Left colon (tissue), 2 donors: Measurements from ENCODE around the gene TMEM132D. TPM values are rescaled to one million over a fixed set of nuclear protein-coding genes. Genes with fewer than 3 reads are reported as not detected.
"Not testable (repeated sequence)": the region's sequence is repeated elsewhere in the genome, so short reads cannot be mapped to it uniquely, and the experiment has no call there.

ENCODE experiments used
- ATAC-seq: fragments of 200-7000 bp; cut with Tn5 transposase; one replicate; pipeline ENCODE4 v1.9.1; 2020; ENCODE audit warnings: mild to moderate bottlenecking, moderate library complexity
- DNase-seq, 2 donors: peaks; one replicate each; pipeline ENCODE4 v3.0.0-alpha.2; 2020
- intact Hi-C, 2 donors: fragments of 100-400 bp; cut with DNase I in 1 of 2; cut with micrococcal nuclease in 1 of 2; formaldehyde crosslinking; loops; one replicate each; pipeline versions ENCODE4 v1.11.2 to v1.14.0; 2022; cut with DNase I, micrococcal nuclease
- long read RNA-seq: library from polyadenylated mRNA; unstranded; transcript quantifications from one replicate; pipeline ENCODE4 v2.0.0, GENCODE V29; 2021
- total RNA-seq, 2 donors: library from RNA; stranded (reverse); fragmentation: NEBNext Ultra II Directional; extraction: Animal tissue kit (Norgen Biotek cat#: 25700); gene quantifications; one replicate each; pipeline ENCODE4 v1.2.1, GENCODE V29; 2021
- donor health status: DM: no; HTN: no; CAD: no.
- donor health status: DM: yes; HTN: yes; CAD: no.

TMEM132D gene
- under 1 TPM; 0.15 to 0.25 TPM for total RNA-seq
- long read RNA-seq, partial matches to known transcripts = 1 of 6 reads
- long read RNA-seq, other reads (novel, unspliced or antisense) = 5 of 6 reads

DNA sequence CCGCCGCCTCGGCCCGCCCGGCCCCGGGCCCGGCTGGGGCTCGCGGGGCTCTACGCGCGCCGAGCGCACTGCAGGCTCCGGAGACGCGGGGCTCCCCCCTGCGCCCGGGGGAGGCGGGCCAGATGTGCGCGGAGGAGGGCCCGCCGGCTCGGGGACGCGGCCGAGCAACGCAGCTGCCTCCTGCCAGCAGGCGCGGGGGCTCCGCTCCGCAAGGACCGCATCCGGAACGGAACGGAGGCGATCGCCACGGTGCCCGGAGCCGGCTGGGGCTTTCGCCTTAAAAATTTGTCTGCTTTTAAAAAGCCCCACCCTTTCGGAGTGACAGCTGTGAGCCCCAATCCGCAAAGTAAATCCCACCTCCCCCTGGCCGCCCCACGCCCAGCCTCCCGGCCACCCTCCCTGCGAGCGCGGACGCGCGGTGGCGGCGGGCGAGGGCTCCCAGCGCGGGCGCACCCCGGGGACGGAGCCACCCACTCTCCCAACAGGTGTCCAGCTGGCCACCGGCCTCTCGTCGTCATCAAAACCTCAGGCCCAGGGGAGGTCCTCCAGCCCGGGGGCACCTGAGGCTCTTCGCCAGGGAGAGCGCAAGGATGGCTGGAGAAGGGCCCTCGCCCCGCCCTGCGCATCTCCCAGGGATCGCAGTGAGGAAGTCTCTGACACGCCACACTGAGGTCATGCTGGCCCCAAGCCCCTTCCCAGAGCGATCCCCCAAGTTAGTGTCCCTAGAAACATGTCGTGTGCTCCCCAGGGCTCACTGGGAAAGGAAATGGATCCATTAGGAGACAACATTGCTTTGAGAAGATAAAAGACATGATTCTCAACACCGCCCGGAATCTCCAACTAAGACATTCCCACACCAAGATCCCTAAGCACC, at the start of gene TMEM132D:
Gene TMEM132D, minus strand, starts transcription at position 70 of the 874 bp plus-strand sequence.
- intact Hi-C loops = no loop called here
- ATAC-seq (no peak), DNase-seq (no peak)

DNA sequence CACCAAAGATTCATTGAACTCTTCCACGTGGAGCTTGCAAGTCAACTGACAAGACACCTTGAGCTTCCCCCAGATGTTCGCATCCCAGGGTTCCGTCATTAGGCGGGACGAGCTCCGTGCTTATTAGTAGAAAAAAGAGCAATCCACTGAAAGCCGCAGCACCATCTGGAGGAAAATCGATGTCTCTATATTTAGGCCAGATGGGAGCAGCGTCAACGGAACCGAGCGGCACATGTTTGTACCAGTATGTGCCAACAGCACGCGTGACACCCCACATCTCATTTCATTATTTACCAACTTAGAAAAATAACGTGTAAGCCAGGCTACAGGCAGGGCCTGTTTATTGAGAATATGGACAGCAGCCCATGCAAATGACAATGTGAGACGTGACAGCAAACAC, 45.8 kb upstream of the TMEM132D start:
- ATAC-seq = no peak
- intact Hi-C loops = no loop called here
- no peak for DNase-seq

DNA sequence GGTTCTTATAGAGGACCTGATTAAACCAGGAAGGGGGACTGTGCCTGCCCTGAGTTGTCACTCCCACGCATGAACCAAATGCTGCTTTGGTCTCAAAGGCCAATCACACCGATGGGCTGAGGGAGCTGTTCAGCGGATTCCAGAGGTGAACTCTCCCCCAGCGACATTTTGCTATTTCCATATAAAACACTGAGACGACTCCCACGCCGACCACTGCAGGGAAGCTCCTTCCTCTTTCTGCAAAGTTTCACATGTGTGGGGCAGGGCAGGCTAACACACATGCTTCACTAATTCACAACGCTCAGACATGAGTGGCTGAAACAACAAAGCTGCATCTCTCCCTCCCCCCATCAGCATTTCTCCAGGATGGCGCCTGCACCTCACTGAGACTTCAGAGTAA, 37.8 kb upstream of the TMEM132D start:
- DNase-seq = no peak
- intact Hi-C loops = no loop called here
- ATAC-seq = no peak

DNA sequence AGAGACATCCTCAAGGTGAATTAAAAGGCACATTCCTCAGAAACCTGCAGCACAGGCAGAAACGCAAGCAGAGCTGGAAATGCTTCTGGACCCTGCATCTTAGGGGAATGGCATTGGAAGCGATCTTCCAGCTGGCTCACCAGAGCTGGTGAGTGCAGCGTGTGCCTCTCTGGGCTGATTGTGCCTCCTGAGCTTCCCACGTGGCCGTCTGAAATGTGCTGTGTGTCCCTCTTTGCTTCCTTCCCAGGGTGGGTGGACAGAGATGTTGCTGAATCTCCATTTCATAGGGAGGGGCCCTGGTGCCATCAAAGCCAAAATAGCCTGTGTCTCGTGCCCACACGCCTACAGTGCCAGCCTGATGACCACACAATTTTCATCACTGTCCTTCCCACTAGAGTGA, 34.3 kb upstream of the TMEM132D start:
- DNase-seq (no peak), ATAC-seq (no peak)
- intact Hi-C loops = no loop called here

DNA sequence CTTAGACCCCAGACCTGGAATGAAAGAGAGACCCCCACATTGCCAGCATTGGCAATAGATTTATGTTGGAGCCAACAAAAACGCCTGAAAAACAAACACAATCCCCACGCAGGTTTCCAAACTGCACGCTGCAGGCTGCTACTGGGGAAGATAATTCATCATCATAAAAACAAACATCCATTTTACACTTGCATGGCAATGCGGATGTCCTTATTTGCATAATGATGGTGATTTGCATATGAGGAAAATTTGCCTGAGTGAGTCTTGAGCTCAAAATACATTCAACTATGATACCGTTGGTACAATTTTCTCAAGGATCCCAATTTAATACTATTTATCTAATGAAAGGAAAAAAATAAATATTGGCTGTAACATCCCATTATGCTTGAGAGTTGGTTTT, 33.6 kb upstream of the TMEM132D start:
- DNase-seq = no peak
- ATAC-seq = no peak
- intact Hi-C loops = no loop called here

DNA sequence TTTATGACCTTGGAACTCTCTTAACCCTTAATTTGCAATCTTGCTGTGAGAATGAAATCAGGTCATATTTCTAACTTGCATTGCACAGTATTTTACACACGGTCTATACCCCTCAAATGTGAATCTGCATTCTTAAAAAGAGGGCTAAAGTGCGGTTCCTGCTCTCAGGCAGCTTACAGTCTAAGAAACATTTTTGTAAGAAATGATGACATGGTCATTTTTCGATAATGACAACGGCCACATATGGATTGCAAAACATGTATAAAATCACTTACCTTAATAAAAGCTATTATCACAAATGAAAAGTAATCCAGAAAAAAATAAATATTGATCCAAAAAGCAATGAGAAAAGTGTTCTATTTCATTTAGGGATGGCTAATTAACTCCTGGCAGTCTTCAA, 24.8 kb upstream of the TMEM132D start:
- ATAC-seq (no peak), DNase-seq (no peak)
- intact Hi-C loops = no loop called here

DNA sequence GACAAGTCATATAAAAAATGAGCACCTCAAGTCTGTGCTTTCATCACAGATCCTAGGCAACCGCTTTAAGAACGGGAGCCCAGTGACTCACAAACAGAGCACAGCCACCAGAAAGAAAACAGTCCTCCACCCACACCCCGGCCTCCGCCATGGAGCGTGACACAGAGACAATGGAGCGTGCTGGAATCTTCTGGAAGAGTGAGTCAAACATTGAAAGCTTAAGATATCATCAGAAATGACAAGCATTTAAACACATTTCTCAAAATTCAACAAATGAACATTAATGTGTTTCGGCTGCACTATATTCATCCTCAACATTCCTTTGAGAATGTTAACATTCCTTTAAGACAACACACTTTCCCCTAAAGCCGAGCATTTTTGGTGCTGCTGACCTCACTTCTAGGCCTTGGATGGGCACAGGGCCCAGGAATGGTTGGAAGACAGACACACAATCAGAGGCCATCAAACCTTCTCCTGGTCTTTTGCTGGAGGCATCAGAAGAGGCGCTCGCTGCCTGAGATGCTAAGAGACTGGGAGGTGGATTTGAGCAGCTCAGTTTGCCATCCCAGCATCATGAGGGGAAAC, 23.6 kb upstream of the TMEM132D start:
- ATAC-seq = no peak
- intact Hi-C loops = no loop called here
- DNase-seq = no peak

DNA sequence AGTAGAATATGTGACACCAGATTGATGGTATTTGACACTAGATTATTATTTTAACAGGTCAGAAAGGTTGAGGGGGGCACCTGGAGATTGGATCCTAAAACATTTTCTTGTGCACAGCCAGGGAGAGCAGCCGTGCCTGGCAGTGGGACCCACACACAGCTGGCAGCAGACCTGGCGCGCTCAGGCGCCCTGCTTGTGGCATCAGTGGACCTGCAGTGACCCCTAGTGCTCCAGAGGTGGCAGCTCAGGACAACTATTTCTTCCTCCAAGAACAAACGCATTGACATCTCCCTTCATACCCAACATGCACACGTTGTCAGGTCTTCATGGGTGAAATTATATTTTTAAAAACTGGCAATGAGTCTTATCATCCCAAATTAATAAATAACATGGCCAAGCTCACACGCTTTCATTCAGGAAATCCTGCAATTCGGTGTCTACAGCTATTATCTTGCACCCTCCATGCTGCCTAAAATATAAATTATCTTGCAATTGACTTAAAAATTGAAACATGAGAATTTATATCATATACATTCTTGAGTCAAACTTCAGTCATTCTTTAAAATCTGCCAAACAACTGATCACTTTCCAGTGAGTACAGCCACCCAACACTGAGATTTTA, 7.7 kb upstream of the TMEM132D start:
- DNase-seq (peak in 1 of 2 donors; percentile 31), ATAC-seq (peak; percentile 81)
- intact Hi-C loops = no loop called here

DNA sequence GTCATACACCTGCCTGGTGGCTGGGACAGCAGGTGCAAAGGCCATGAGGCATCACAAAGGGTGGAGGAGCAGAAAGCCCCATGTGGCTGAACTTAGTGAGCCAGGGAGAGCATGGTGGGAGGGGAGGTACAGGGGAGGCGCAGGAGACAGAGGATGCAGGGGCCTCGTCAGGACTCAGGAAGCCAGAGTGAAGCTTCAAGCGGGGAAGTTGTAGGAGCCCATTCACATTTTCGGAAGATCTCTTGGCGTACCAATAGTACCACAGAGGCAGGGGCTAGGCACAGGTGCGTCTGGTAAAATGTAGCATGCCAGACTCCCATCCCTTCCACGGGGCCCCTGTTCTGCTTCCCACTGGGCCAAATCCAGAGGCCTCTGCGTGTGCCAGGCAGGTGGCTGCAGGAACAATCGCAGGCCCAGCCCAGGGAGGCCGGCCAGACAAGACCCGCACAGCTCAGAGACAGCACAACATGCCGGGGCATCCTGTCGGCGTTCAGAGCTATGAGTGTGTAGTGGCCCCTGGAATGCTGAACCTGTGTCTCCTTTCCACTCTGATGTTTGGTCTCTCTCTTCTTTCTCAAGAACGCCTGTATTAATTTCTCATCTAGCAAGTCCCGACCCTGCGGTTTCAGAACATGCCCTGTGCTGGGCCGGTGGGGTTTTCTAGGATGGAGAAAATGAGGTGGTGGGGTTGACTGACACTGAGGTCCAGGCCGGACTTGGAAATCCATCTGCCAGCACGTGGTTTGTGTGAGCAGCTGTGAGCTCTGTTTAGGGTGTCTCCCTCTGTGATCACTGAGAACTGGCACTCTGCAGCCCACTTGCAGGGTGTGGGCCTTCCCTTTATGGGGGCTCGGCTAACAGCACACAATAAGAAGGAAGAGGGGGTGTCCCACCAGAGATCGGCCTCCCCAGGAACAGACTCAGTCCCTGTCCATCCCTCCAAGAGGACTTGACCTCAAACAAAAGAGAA, 5.5 kb upstream of the TMEM132D start:
- intact Hi-C loops = no loop called here
- DNase-seq (no peak), ATAC-seq (no peak)

DNA sequence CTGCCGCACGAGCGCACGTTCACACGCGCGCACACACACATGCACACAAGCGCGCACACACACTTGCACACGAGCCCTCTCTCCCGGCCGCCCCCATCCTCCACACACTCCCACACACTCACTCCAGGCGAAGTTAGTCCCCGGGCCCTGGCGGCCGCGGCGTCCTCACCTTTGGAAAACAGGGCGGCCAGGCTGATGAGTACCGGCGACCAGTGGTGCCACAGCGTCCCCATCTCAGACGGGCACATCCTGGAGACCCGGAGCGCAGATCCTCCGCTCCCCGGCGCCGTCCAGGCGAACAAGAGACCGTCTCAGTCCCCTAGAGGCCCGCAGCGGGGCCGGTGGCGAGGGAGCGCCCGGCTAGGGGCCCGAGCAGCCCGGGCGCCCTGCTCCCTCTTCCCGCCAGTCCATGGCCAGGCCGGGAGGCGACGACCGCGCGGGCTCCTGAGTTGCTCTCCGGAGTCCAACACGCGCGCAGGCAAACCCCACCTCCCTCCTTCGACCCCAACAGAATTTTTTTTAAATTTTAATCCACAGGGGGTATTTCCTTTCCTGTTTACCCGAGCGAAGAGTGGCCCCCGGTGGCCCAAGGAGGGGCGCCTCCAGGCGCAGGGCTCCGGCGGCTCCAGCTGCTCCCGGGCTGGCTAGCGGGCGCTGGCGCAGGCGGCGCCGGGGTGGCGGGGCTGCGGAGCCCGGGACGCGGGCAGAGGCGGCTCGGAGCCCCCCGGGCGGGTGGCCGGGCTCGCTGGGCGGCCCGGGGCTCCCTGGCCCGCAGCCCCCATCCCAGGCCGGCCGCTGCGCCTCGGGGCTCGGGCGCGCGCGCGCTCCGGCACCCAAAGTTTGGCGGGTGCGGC, 506 bp downstream of the TMEM132D start:
- DNase-seq (no peak), ATAC-seq (no peak)
- intact Hi-C loops = no loop called here

DNA sequence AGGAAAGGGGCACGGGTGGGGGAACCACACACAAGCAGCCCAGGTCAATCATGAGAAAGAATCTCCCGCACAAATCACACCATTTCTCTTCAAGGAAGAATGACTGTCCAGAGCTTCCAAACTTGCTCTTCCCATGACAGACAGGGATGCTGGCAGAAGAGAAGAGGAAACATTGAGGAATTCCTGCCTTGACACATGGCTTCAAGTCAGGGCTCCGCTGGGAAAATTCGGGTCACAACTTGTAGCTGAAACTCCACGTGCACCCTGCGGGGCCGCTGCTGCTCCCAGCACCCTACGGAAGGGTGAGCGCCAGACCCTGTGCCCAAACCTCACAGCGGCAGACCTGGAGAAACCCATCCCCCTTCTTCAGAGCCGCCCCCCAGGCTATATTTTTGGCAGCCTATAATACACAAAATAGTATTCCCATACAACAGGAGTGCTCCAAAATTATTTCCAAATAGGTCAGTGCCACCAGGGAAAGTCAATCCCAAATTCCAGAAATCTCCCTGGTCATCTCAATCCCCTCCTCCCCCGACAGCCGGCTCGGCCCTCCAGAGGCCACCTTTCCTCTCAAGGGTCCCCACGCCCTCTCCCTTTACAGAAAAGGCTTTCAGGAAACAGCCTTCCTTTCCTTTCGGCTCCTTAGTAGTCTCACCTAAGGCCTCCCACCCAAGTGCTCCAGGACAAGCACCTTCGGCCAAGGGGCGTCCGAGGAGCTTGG, 1.3 kb downstream of the TMEM132D start:
- DNase-seq = no peak
- no peak for ATAC-seq
- intact Hi-C loops = no loop called here

DNA sequence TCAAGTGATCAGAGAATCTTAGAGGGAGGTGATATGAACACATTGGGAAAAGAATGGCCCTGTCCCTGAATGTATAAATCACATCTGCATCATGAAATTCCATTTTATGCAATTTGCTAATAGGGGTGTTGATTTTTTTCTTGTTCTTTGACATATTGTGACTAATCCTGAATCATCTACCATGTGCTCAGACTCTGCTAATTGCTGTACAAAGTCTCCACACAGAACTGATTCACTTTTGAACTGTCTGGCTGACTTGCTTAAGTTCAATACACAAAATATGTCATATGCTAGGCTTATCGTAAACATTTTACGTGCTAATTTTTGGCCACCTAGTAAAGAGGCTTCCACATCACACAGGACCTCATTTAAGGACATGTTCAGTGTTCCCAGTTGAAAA, 2.6 kb downstream of the TMEM132D start:
- intact Hi-C loops = no loop called here

DNA sequence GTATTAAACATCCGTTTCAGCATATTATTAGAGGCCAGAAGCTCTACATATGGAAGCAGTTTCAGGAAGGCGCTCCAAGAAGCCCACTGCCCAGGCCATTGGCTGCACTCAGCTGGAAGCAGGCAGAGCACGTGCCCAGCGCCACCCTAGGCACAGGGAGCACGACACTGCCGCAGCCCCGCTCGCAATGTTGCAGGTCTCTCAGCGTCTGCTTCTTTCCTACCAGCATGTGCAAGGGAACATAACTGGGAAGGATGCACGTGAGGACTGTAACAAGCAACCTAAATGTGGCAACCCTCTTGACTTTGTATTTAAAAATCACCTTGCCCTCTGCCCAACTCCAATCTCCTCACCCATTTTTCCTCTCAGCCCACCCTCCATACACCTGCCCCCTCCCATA, 3.5 kb downstream of the TMEM132D start:
- ATAC-seq (no peak), DNase-seq (no peak)
- intact Hi-C loops = no loop called here

More for the DNA sequence above, 2.6 kb downstream of the TMEM132D start:
- DNase-seq (no peak), ATAC-seq (no peak)

DNA sequence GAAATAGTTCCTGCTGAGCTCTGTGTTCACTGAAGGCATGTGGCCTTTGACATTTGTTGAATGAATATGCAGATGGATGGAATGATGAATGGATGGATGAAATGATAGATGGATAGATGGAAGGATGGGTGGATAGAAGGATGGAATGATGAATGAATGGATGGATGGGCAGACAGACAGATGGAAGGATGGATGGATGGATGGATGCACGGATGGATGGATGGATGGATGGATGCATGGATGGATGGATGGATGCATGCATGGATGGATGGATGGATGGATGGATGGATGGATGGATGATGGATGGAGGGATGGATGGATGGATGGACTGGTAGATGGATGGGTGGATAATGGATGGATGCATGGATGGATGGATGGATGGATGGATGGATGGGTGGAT, 4.8 kb downstream of the TMEM132D start:
- intact Hi-C loops, ATAC-seq, DNase-seq: not testable (repeated sequence)

DNA sequence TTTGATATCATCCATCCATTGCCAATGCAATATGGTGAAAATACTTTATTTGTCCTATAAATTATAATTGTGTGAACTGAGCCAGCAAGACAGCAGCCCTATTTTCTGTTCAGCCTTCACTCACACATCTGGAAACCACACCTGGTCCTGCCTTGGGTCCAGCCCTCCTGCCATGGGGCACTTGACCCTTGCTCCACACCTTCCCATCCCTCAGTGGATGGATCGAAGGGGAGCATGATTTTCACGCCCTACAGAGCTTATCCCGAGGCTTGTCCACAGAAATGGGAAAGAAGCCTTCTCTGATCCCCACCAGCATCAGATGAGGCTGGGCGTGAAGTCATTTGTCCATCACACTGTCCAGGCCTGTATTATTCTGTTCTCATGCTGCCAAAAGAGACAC, 10.1 kb downstream of the TMEM132D start:
- intact Hi-C loops = no loop called here
- ATAC-seq = no peak
- no peak for DNase-seq

DNA sequence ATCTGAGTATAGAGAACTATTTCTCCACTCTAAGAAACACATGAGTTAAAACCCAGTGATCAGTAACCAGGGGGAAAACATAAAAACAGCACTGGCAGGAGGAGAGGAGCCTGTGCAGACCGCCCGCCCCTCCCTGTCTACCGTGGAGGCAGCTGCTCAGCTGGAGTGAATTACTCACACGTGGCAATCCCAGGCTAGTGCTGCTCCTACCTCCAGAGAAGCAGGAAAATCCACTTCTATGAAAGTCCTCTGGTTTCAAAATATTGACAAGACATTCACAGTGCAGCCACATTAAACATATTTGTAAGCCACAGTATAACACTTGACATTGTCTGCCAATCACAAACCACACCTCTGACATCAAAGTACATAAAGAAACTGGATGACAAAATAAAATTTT, 16.7 kb downstream of the TMEM132D start:
- ATAC-seq (no peak), DNase-seq (no peak)
- intact Hi-C loops = no loop called here

DNA sequence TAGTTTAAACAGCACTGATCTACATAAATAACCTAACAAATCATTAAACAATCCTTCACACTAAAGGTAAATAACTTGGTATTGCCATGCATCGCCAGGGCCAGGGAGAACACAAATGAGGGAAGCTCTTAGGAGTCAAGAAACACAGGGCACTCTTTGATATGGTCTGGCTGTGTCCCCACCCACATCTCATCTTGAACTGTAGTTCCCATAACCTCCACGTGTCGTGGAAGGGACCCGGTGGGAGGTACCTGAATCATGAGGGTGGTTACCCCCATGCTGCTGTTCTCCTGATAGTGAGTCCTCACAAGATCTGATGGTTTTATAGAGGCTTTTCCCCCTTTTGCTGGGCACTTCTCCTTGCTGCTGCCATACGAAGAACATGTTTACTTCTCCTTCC, 17.3 kb downstream of the TMEM132D start:
- ATAC-seq = no peak

More for the DNA sequence above, 17.3 kb downstream of the TMEM132D start:
- intact Hi-C loops = no loop called here
- no peak for DNase-seq
